WI38 (cell line): Measurements from ENCODE around the gene SMAD7.

ENCODE experiments used
- H3K4me3 ChIP-seq: 2 replicates; pipeline ENCODE4 v1.5.1; 2011; ENCODE audit warnings: low read depth, mild to moderate bottlenecking, control low read depth, low read length
- CTCF ChIP-seq: IDR thresholded peaks from 2 replicates; pipeline ENCODE4 v1.5.1; 2012; ENCODE audit warnings: low read depth, mild to moderate bottlenecking, control low read depth, low read length

SMAD7 gene

GRCh38 chr18:48991319-48991660 lies 40.5 kb upstream of the SMAD7 start:
- TF ChIP-seq CTCF, result no peak
- H3K4me3 ChIP-seq, result no peak overlapping the region

GRCh38 chr18:48990481-48991318 lies 39.9 kb upstream of the SMAD7 start:
- H3K4me3 ChIP-seq, result no peak overlapping the region
- no peak for TF ChIP-seq CTCF

GRCh38 chr18:48989304-48990303 lies 38.8 kb upstream of the SMAD7 start:
- no peak for TF ChIP-seq CTCF
- no peak overlapping the region for H3K4me3 ChIP-seq

GRCh38 chr18:48988508-48989303 lies 37.9 kb upstream of the SMAD7 start:
- TF ChIP-seq CTCF, result no peak
- no peak overlapping the region for H3K4me3 ChIP-seq

- H3K4me3 ChIP-seq, result no peak overlapping the region
- no peak for TF ChIP-seq CTCF
Observed at GRCh38 chr18:48987821-48988220, 37.1 kb upstream of the SMAD7 start.

- no peak for TF ChIP-seq CTCF
- no peak overlapping the region for H3K4me3 ChIP-seq
Observed at GRCh38 chr18:48986851-48987761, 36.3 kb upstream of the SMAD7 start.
